PC-3 (cell line): ENCODE data around the gene NUP160. TPM values are rescaled to one million over a fixed set of nuclear protein-coding genes. Genes with fewer than 3 reads are reported as not detected.
"Not testable (repeated sequence)": the region's sequence is repeated elsewhere in the genome, so short reads cannot be mapped to it uniquely, and the experiment has no call there.

Experiments used
- ATAC-seq: fragments of 200-7000 bp; cut with Tn5 transposase; 2 replicates; pipeline ENCODE4 v1.9.1; 2020; ENCODE audit warnings: mild to moderate bottlenecking, moderate library complexity
- BruUV-seq: library from RNA; stranded (reverse); fragments of 400-500 nt; replicated peaks from 2 replicates; lab custom pipeline; 2021; lab: Mats Ljungman, UMichigan
- CTCF ChIA-PET: fragments of 300-600 bp; sonication (Branson Sonifier 250); formaldehyde crosslinking; loops from one replicate; lab custom pipeline; 2022; ENCODE audit warnings: antibody characterized with exemption; lab: Charles Lee
- POLR2A ChIA-PET: fragments of 300-600 bp; sonication (Branson Sonifier 250); formaldehyde crosslinking; loops from one replicate; lab custom pipeline; 2022; ENCODE audit warnings: antibody characterized with exemption; ENCODE audit not compliant: unreplicated experiment; lab: Charles Lee
- DNase-seq: peaks from one replicate; pipeline ENCODE4 v3.0.0-alpha.2; 2015
- H2AFZ ChIP-seq: fragments of 300-600 bp; sonication (generic); 2 replicates; pipeline ENCODE4 v1.6.0; 2016; ENCODE audit warnings: antibody characterized with exemption, low read length
- H3F3A ChIP-seq: fragments of 300-600 bp; sonication (generic); one replicate; pipeline ENCODE4 v1.6.0; 2017; ENCODE audit warnings: antibody characterized with exemption, low read length, control low read depth, mild to moderate bottlenecking; ENCODE audit not compliant: unreplicated experiment
- H3K27ac ChIP-seq: fragments of 300-600 bp; sonication (generic); 2 replicates; pipeline ENCODE4 v1.5.1; 2016; ENCODE audit warnings: mild to moderate bottlenecking, low read length
- H3K27me3 ChIP-seq: fragments of 300-600 bp; sonication (generic); 2 replicates; pipeline ENCODE4 v1.6.1; 2016; ENCODE audit warnings: low read length, mixed read lengths
- H3K36me3 ChIP-seq: fragments of 300-600 bp; sonication (generic); 2 replicates; pipeline ENCODE4 v1.6.1; 2016; ENCODE audit warnings: low read depth, mixed run types, low read length, mixed read lengths
- H3K4me1 ChIP-seq: fragments of 300-600 bp; sonication (generic); 2 replicates; pipeline ENCODE4 v1.5.1; 2016; ENCODE audit warnings: low read length; ENCODE audit not compliant: insufficient read depth
- H3K4me2 ChIP-seq: fragments of 300-600 bp; sonication (generic); 2 replicates; pipeline ENCODE4 v1.6.0; 2016; ENCODE audit warnings: low read length
- H3K4me3 ChIP-seq: fragments of 300-600 bp; sonication (generic); 2 replicates; pipeline ENCODE4 v1.5.1; 2016; ENCODE audit warnings: mild to moderate bottlenecking, low read length, mixed read lengths
- H3K79me2 ChIP-seq: fragments of 300-600 bp; sonication (generic); 2 replicates; pipeline ENCODE4 v1.6.1; 2017; ENCODE audit warnings: low read length, mixed read lengths
- H3K9ac ChIP-seq: fragments of 300-600 bp; sonication (generic); 2 replicates; pipeline ENCODE4 v1.6.0; 2016; ENCODE audit warnings: mild to moderate bottlenecking, low read length
- H3K9me2 ChIP-seq: fragments of 300-600 bp; sonication (generic); replicated peaks from 2 replicates; pipeline ENCODE4 v1.6.1; 2016; ENCODE audit warnings: mixed run types, low read length, mixed read lengths
- H3K9me3 ChIP-seq: fragments of 300-600 bp; sonication (generic); 2 replicates; pipeline ENCODE4 v1.6.1; 2016; ENCODE audit warnings: low read length, mixed read lengths
- H4K20me1 ChIP-seq: fragments of 300-600 bp; sonication (generic); 2 replicates; pipeline ENCODE4 v1.6.1; 2016; ENCODE audit warnings: low read length, mixed read lengths
- EZH2 ChIP-seq: fragments of 300-600 bp; sonication (generic); IDR thresholded peaks from one replicate; pipeline ENCODE4 v1.6.1; 2017; ENCODE audit warnings: antibody characterized with exemption, mild to moderate bottlenecking, low read length; ENCODE audit not compliant: unreplicated experiment
- EZH2phosphoT487 ChIP-seq: fragments of 300-600 bp; sonication (generic); IDR thresholded peaks from 2 replicates; pipeline ENCODE4 v1.6.1; 2018; ENCODE audit warnings: mild to moderate bottlenecking, antibody characterized with exemption, low read length, borderline replicate concordance
- intact Hi-C: fragments of 100-400 bp; cut with micrococcal nuclease; formaldehyde crosslinking; loops from 2 replicates; pipeline ENCODE4 v1.9.0; 2023
- total RNA-seq: library from RNA; depleted of rRNA; stranded (reverse); fragments of >200 nt; gene quantifications from 2 replicates; pipeline ENCODE4 v1.2.3, GENCODE V29; 2014
- TF ChIP-seq, protein P1 (sequence below): fragments of 300-600 bp; sonication (generic); conservative IDR thresholded peaks from 2 replicates; pipeline ENCODE4 v1.5.1; 2017; ENCODE audit warnings: antibody characterized with exemption, low read depth, mild to moderate bottlenecking, low read length

Gene NUP160
- total RNA-seq, 1 experiment from 2014 or later = 23.0 TPM

DNA sequence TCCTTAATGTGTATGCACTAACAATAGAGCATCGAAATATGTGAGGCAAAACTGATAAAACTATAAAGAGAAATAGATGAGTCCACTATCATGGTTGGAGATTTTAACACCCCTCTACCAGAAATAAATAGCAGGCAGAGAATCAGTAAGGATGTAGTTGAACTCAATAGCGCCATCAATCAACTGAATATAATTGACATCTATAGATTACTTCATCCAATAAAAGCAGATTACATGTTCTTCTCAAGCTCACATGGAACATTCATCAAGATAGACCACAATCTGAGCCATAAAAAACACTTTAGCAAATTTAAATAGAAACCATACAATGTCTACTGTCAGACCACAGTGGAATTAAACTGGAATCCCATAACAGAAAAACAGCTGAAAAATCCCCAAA is 46.9 kb upstream of the NUP160 start:
- no peaks in the 10 kb centered on the region for H3K27me3 ChIP-seq
- H3K9me3 ChIP-seq = no peaks in the 10 kb centered on the region
- intact Hi-C loops = no loop called here
- no peaks in the 10 kb centered on the region for H3F3A ChIP-seq
- H3K9ac ChIP-seq = no peak overlapping the region
- no peak overlapping the region for H3K4me2 ChIP-seq
- H3K36me3 ChIP-seq = no peaks in the 10 kb centered on the region
- H3K4me3 ChIP-seq = no peak overlapping the region
- DNase-seq (no peak), ATAC-seq (no peak)
- BruUV-seq = no TSS peak
- no peaks in the 10 kb centered on the region for H3K79me2 ChIP-seq
- no peaks in the 10 kb centered on the region for H3K9me2 ChIP-seq
- CTCF ChIA-PET = no interaction called here
- POLR2A ChIA-PET = no interaction called here
- no peaks in the 10 kb centered on the region for H4K20me1 ChIP-seq
- no peak overlapping the region for H3K27ac ChIP-seq
- no peaks in the 10 kb centered on the region for H3K4me1 ChIP-seq
- TF ChIP-seq EZH2 (no peak), EZH2phosphoT487 (no peak)
- TF ChIP-seq, protein P1, sequence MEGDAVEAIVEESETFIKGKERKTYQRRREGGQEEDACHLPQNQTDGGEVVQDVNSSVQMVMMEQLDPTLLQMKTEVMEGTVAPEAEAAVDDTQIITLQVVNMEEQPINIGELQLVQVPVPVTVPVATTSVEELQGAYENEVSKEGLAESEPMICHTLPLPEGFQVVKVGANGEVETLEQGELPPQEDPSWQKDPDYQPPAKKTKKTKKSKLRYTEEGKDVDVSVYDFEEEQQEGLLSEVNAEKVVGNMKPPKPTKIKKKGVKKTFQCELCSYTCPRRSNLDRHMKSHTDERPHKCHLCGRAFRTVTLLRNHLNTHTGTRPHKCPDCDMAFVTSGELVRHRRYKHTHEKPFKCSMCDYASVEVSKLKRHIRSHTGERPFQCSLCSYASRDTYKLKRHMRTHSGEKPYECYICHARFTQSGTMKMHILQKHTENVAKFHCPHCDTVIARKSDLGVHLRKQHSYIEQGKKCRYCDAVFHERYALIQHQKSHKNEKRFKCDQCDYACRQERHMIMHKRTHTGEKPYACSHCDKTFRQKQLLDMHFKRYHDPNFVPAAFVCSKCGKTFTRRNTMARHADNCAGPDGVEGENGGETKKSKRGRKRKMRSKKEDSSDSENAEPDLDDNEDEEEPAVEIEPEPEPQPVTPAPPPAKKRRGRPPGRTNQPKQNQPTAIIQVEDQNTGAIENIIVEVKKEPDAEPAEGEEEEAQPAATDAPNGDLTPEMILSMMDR = no peak
- no peak overlapping the region for H2AFZ ChIP-seq

DNA sequence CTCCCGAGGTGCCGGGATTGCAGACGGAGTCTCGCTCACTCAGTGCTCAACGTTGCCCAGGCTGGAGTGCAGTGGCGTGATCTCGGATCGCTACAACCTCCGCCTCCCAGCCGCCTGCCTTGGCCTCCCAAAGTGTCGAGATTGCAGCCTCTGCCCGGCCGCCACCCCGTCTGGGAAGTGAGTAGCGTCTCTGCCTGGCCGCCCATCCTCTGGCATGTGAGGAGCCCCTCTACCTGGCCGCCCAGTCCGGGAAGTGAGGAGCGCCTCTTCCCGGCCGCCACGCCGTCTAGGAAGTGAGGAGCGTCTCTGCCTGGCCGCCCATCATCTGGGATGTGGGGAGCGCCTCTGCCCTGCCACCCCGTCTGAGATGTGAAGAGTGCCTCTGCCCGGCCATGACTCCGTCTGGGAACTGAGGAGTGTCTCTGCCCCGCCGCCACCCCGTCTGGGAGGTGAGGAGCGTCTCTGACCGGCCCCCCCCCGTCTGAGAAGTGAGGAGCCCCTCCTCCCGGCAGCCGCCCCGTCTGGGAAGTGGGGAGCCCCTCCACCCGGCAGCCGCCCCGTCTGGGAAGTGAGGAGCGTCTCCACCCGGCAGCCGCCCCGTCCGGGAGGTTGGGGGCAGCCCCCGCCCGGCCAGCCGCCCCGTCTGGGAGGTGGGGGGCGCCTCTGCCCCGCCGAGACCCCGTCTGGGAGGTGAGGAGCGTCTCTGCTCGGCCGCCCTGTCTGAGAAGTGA is 44.6 kb upstream of the NUP160 start:
- H3K79me2 ChIP-seq, H2AFZ ChIP-seq, H4K20me1 ChIP-seq, H3K9ac ChIP-seq, H3K36me3 ChIP-seq, H3K27ac ChIP-seq, H3K4me1 ChIP-seq, POLR2A ChIA-PET, intact Hi-C loops, H3F3A ChIP-seq, H3K4me3 ChIP-seq, CTCF ChIA-PET, DNase-seq, H3K9me3 ChIP-seq, BruUV-seq, H3K4me2 ChIP-seq, ATAC-seq, H3K9me2 ChIP-seq, H3K27me3 ChIP-seq: not testable (repeated sequence)

DNA sequence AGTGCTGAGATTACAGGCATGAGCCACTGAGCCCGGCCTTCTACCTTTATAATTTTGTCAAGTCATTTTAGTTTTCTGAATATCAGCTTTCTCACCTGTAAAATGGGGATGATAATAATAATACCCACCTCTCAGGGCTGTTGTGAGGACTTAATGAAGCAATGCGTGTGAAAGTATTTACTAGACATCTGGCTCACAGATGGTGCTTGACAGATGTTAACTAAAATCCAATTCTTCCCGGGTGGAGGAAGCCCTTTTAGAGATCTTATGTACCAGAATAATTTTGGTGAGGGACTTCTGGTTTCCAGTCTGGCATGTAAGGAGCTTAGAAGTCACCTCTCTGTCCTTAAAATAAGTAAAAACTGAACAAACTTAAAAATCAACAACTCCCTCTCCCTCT is 43.7 kb upstream of the NUP160 start:
- ATAC-seq (no peak), DNase-seq (no peak)
- TF ChIP-seq EZH2phosphoT487 = no peak
- TF ChIP-seq EZH2 = no peak
- TF ChIP-seq, protein P1 = no peak
- no peak overlapping the region for H3K27ac ChIP-seq
- CTCF ChIA-PET = no interaction called here
- H3K9me2 ChIP-seq = no peaks in the 10 kb centered on the region
- no peaks in the 10 kb centered on the region for H3K9me3 ChIP-seq
- no peaks in the 10 kb centered on the region for H3K27me3 ChIP-seq
- H3K36me3 ChIP-seq = no peaks in the 10 kb centered on the region
- H3K79me2 ChIP-seq = no peaks in the 10 kb centered on the region
- POLR2A ChIA-PET = no interaction called here
- BruUV-seq = no TSS peak
- no peak overlapping the region for H3K4me2 ChIP-seq
- H3K9ac ChIP-seq = no peak overlapping the region
- no peak overlapping the region for H3K4me3 ChIP-seq
- no peaks in the 10 kb centered on the region for H4K20me1 ChIP-seq
- no peaks in the 10 kb centered on the region for H3K4me1 ChIP-seq
- H2AFZ ChIP-seq = no peak overlapping the region
- intact Hi-C loops = no loop called here
- H3F3A ChIP-seq = no peaks in the 10 kb centered on the region
